IMR-90 (cell line): ENCODE data around the gene FXYD1. TPM values are rescaled to one million over a fixed set of nuclear protein-coding genes. Genes with fewer than 3 reads are reported as not detected.

Experiments
- ATAC-seq: fragments of 200-7000 bp; cut with Tn5 transposase; 2 replicates; pipeline ENCODE4 v1.9.1; 2020; ENCODE audit warnings: low read depth, mild to moderate bottlenecking, moderate library complexity
- BruUV-seq: library from RNA; stranded (reverse); fragments of 400-500 nt; replicated peaks from 2 replicates; lab custom pipeline; 2021; lab: Mats Ljungman, UMichigan
- CTCF ChIA-PET: fragments of 300-600 bp; formaldehyde crosslinking; extraction: SDS; loops from one replicate; lab custom pipeline; 2021; ENCODE audit warnings: antibody characterized with exemption; lab: Yijun Ruan, JAX
- POLR2A ChIA-PET: fragments of 300-600 bp; sonication (Branson Sonifier 250); formaldehyde crosslinking; loops from one replicate; lab custom pipeline; 2022; ENCODE audit warnings: antibody characterized with exemption; ENCODE audit not compliant: unreplicated experiment; lab: Charles Lee
- DNase-seq: peaks from one replicate; pipeline ENCODE4 v3.0.0; 2013
- H2AFZ ChIP-seq: replicated peaks from 2 replicates; pipeline ENCODE3; 2013; ENCODE audit warnings: low read length, mild to moderate bottlenecking; ENCODE audit not compliant: poor library complexity
- H2AK5ac ChIP-seq: 2 replicates; pipeline ENCODE4 v1.6.1; 2013; ENCODE audit warnings: low read depth, low read length, inconsistent platforms
- H2AK9ac ChIP-seq: replicated peaks from 2 replicates; pipeline ENCODE3; 2013; ENCODE audit warnings: mild to moderate bottlenecking, low read depth, low read length, moderate library complexity; ENCODE audit not compliant: poor library complexity
- H2BK120ac ChIP-seq: 2 replicates; pipeline ENCODE4 v1.6.1; 2013; ENCODE audit warnings: low read depth, low read length, inconsistent platforms
- H2BK15ac ChIP-seq: 3 replicates; pipeline ENCODE4 v1.6.1; 2013; ENCODE audit warnings: low read depth, low read length, inconsistent platforms
- H2BK20ac ChIP-seq: 2 replicates; pipeline ENCODE4 v1.6.1; 2013; ENCODE audit warnings: low read depth, mild to moderate bottlenecking, inconsistent platforms, low read length, moderate library complexity
- H2BK5ac ChIP-seq: 2 replicates; pipeline ENCODE4 v1.6.1; 2013; ENCODE audit warnings: mild to moderate bottlenecking, low read depth, low read length, inconsistent platforms; ENCODE audit not compliant: poor library complexity, severe bottlenecking
- H3K14ac ChIP-seq: replicated peaks from 2 replicates; pipeline ENCODE4 v1.6.1; 2013; ENCODE audit warnings: low read depth, low read length, inconsistent platforms
- H3K18ac ChIP-seq: 2 replicates; pipeline ENCODE4 v1.6.1; 2013; ENCODE audit warnings: low read depth, low read length, control low read depth
- H3K23ac ChIP-seq: 2 replicates; pipeline ENCODE4 v1.6.1; 2013; ENCODE audit warnings: low read depth, low read length, inconsistent platforms
- H3K27ac ChIP-seq: 2 replicates; pipeline ENCODE4 v1.5.1; 2013; ENCODE audit warnings: mild to moderate bottlenecking, control low read depth, low read length; ENCODE audit not compliant: insufficient read depth
- H3K27me3 ChIP-seq: 2 replicates; pipeline ENCODE4 v1.6.1; 2013; ENCODE audit warnings: low read length; ENCODE audit not compliant: control insufficient read depth, insufficient read depth
- H3K36me3 ChIP-seq: 2 replicates; pipeline ENCODE4 v1.6.1; 2013; ENCODE audit warnings: low read length, mixed read lengths; ENCODE audit not compliant: control insufficient read depth, insufficient read depth
- H3K4ac ChIP-seq: 2 replicates; pipeline ENCODE4 v1.6.1; 2013; ENCODE audit warnings: low read depth, low read length, inconsistent platforms
- H3K4me1 ChIP-seq: 2 replicates; pipeline ENCODE4 v1.6.1; 2013; ENCODE audit warnings: low read length, mixed read lengths; ENCODE audit not compliant: control insufficient read depth, insufficient read depth
- H3K4me2 ChIP-seq: 2 replicates; pipeline ENCODE4 v1.6.1; 2013; ENCODE audit warnings: low read depth, mild to moderate bottlenecking, control low read depth, low read length, moderate library complexity
- H3K4me3 ChIP-seq: 2 replicates; pipeline ENCODE4 v1.5.1; 2013; ENCODE audit warnings: low read depth, mild to moderate bottlenecking, control low read depth, low read length, moderate library complexity; ENCODE audit not compliant: insufficient read depth
- H3K56ac ChIP-seq: 2 replicates; pipeline ENCODE4 v1.6.1; 2013; ENCODE audit warnings: low read length, inconsistent platforms; ENCODE audit not compliant: insufficient read depth; ENCODE audit errors: extremely low read depth
- H3K79me1 ChIP-seq, 2 experiments: 2 replicates each; pipeline ENCODE4 v1.6.1; 2013; ENCODE audit warnings: low read length in 2 of 2, inconsistent platforms in 1 of 2, low read depth in 1 of 2
- H3K9ac ChIP-seq: 2 replicates; pipeline ENCODE4 v1.6.1; 2013; ENCODE audit warnings: low read depth, low read length, control low read depth
- H3K9me1 ChIP-seq: 2 replicates; pipeline ENCODE4 v1.6.1; 2013; ENCODE audit warnings: low read length, inconsistent platforms; ENCODE audit not compliant: insufficient read depth
- H3K9me3 ChIP-seq: 2 replicates; pipeline ENCODE4 v1.6.1; 2013; ENCODE audit warnings: low read length; ENCODE audit not compliant: control insufficient read depth, insufficient read depth
- H4K20me1 ChIP-seq: 2 replicates; pipeline ENCODE4 v1.6.1; 2013; ENCODE audit warnings: low read length, inconsistent platforms; ENCODE audit not compliant: insufficient read depth
- H4K5ac ChIP-seq: 2 replicates; pipeline ENCODE4 v1.6.1; 2013; ENCODE audit warnings: mild to moderate bottlenecking, low read depth, low read length, control low read depth
- H4K8ac ChIP-seq, 2 experiments: 2 replicates each; pipeline ENCODE4 v1.6.1; 2013; ENCODE audit warnings: low read depth in 2 of 2, low read length in 2 of 2, control low read depth in 1 of 2, inconsistent platforms in 1 of 2
- H4K91ac ChIP-seq: 2 replicates; pipeline ENCODE4 v1.6.1; 2013; ENCODE audit warnings: low read depth, low read length, inconsistent platforms; ENCODE audit not compliant: insufficient read depth
- CHD1 ChIP-seq: IDR thresholded peaks from 2 replicates; pipeline ENCODE4 v1.6.1; 2012; ENCODE audit warnings: low read depth, low read length, improper control_type of control experiment
- CTCF ChIP-seq: conservative IDR thresholded peaks from 2 replicates; pipeline ENCODE4 v1.5.1; 2012; ENCODE audit warnings: mild to moderate bottlenecking, low read depth, low read length, improper control_type of control experiment
- ELK1 ChIP-seq: fragments of 150-350 bp; IDR thresholded peaks from 2 replicates; pipeline ENCODE4 v1.6.1; 2016; ENCODE audit warnings: low read depth, mild to moderate bottlenecking, low read length, moderate library complexity, borderline replicate concordance
- NFE2L2 ChIP-seq: fragments of 150-350 bp; IDR thresholded peaks from 2 replicates; pipeline ENCODE4 v1.6.1; 2016; ENCODE audit warnings: low read depth, mild to moderate bottlenecking, low read length
- POLR2A ChIP-seq: IDR thresholded peaks from 2 replicates; pipeline ENCODE4 v1.6.1; 2012; ENCODE audit warnings: mild to moderate bottlenecking, low read depth, low read length
- SMC3 ChIP-seq: fragments of 150-350 bp; IDR thresholded peaks from 2 replicates; pipeline ENCODE4 v1.6.1; 2016; ENCODE audit warnings: low read depth, mild to moderate bottlenecking, antibody characterized with exemption, low read length, moderate library complexity
- USF2 ChIP-seq: fragments of 150-350 bp; IDR thresholded peaks from 2 replicates; pipeline ENCODE4 v1.6.1; 2017; ENCODE audit warnings: mild to moderate bottlenecking, antibody characterized with exemption, low read length, low read depth
- WGBS, 2 experiments: methylation state at CpG; one replicate each; pipeline versions ENCODE4 v1.1.5 to v1.1.7; 2013; ENCODE audit warnings: missing lambda C conversion rate in 2 of 2; ENCODE audit not compliant: insufficient read length in 1 of 2; ENCODE audit errors: extremely low coverage in 2 of 2; 5-methylcytosine and 5-hydroxymethylcytosine counted together
- dilution Hi-C: fragments of 300-500 bp; cut with HindIII; formaldehyde crosslinking; loops from one replicate; pipeline ENCODE4 v1.14.3; 2018; ENCODE audit warnings: low sequenced_read_pairs; ENCODE audit not compliant: unreplicated experiment
- in situ Hi-C: fragments of 300-500 bp; cut with MboI; formaldehyde crosslinking; loops from 3 replicates; pipeline ENCODE4 v1.14.3; 2019; ENCODE audit warnings: low sequenced_read_pairs, inconsistent platforms, mixed read lengths
- intact Hi-C: fragments of 100-400 bp; cut with micrococcal nuclease; formaldehyde crosslinking; loops from 2 replicates; pipeline ENCODE4 v1.10.0; 2022
- polyA plus RNA-seq, 3 experiments: library from polyadenylated mRNA; depleted of rRNA; stranded (reverse); fragments of >200 nt; gene quantifications; 2 replicates each; pipeline ENCODE4 v1.2.3, GENCODE V29; 2012; ENCODE audit warnings: low replicate concordance in 1 of 3
- total RNA-seq: library from RNA; depleted of rRNA; stranded (reverse); fragments of >200 nt; gene quantifications from 2 replicates; pipeline ENCODE4 v1.2.3, GENCODE V29; 2012

FXYD1 gene
- total and polyA plus RNA-seq, 2 of the 4 experiments (the other 2 are of a cell fraction), result 0.18 to 3.9 TPM

GRCh38 chr19:35177377-35178274 lies 39.0 kb downstream of the FXYD1 start:
- H3K27ac ChIP-seq, result no peak overlapping the region
- H2BK20ac ChIP-seq, result no peak overlapping the region
- no peak overlapping the region for H2BK15ac ChIP-seq
- in situ Hi-C loops, result no loop called here
- H3K4me3 ChIP-seq, result no peak overlapping the region
- H2BK120ac ChIP-seq, result no peak overlapping the region
- H2AFZ ChIP-seq, result no peak overlapping the region
- no peak overlapping the region for H2AK9ac ChIP-seq
- H3K9me1 ChIP-seq, result no peaks in the 10 kb centered on the region
- no peak overlapping the region for H4K5ac ChIP-seq
- no peak overlapping the region for H3K23ac ChIP-seq
- H4K8ac ChIP-seq, result no peak overlapping the region
- ATAC-seq (no peak), DNase-seq (no peak)
- WGBS, 2 experiments, result no CpG with 5 or more reads among the region's 7 CpGs
- H3K14ac ChIP-seq, result no peak overlapping the region
- H3K18ac ChIP-seq, result no peak overlapping the region
- no peak overlapping the region for H4K91ac ChIP-seq
- no peak overlapping the region for H2AK5ac ChIP-seq
- no peaks in the 10 kb centered on the region for H3K36me3 ChIP-seq
- no peaks in the 10 kb centered on the region for H4K20me1 ChIP-seq
- TF ChIP-seq NFE2L2 (no peak), SMC3 (no peak), POLR2A (no peak), USF2 (no peak), ELK1 (no peak), CHD1 (no peak), CTCF (no peak)
- no peaks in the 10 kb centered on the region; the same call in 1 of the 2 replicates for H3K9me3 ChIP-seq
- H3K27me3 ChIP-seq, result peaks cover 2% of the 10 kb centered on the region; the same call in 1 of the 2 replicates
- CTCF ChIA-PET, result no interaction called here
- no peak overlapping the region for H3K9ac ChIP-seq
- POLR2A ChIA-PET, result no interaction called here
- no peak overlapping the region for H3K4me2 ChIP-seq
- H3K4ac ChIP-seq, result no peak overlapping the region
- no peaks in the 10 kb centered on the region for H3K79me1 ChIP-seq
- H2BK5ac ChIP-seq, result no peak overlapping the region
- H3K56ac ChIP-seq, result no peak overlapping the region
- BruUV-seq, result no TSS peak
- intact Hi-C loops, result no loop called here
- dilution Hi-C loops, result no loop called here
- H3K4me1 ChIP-seq, result no peaks in the 10 kb centered on the region
